Activated naive CD8-positive, alpha-beta T cell treated with anti-CD3 and anti-CD28 coated beads, Interleukin-2, amount 50 U/mL, for 16 hours (primary cell): ENCODE data around the gene DRAM1.
"Not testable (repeated sequence)": the region's sequence is repeated elsewhere in the genome, so short reads cannot be mapped to it uniquely, and the experiment has no call there.

Experiments used
- DNase-seq: peaks from one replicate; pipeline ENCODE4 v3.0.0-alpha.2; 2020; ENCODE audit warnings: low read depth, low spot score

DRAM1 gene

DNA sequence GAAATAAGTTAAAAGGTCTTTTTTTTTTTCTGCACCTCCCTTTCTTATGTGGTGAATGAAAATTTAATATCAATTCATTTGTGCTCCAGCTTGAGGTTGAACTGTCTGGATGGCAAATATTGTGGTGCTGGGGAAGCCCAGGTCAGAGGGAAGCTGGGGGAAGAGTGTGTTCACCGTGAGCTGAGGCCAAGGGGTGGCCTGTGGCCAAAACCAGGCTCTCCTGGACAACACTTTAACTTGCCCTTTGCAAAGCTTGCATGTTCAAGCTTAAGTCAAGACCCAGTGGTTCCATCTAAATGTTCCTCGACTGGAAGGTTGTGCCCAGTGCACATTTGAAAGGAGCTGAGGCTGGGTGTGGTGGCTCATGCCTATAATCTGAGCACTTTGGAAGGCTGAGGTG, 28.8 kb downstream of the DRAM1 start:
- DNase-seq: no peak

DNA sequence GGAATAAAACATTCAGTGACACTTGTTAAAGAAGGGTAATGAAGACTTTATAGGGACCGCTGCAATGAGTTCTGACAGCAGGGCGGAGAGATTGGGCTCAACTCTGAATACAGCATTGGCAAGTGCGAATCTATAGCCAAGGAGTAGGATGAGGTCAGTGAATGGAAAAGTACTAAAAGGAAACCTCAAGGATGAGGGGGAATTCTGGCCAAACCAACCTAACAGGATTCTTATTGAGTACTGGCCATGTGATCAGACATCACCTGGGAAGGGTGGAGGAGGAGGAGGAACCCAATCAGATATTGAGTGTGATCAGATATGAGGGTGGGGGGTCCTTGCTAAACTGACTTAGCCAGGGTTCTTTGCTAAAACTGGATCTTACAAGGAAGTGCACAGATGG, 31.0 kb downstream of the DRAM1 start:
- DNase-seq: no peak

DNA sequence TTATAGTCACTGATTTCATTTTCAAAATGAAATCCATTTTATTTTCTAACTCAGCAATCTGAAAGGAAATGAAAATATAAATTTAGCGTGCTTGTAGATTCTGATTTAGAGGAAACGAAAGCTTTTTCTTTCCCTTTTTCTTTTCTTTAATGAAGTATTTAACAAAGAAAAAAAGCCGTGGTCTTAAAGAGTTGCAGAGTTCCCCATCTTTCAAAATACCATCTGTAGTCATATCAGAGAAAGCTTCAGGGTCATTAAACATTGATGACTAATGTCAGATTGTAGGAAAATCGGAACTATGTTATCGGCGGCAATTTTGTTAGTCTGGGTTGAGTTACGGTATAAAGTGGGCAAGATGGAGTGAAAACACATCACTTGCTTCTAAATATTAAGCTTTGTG, 32.3 kb downstream of the DRAM1 start:
- DNase-seq: no peak

DNA sequence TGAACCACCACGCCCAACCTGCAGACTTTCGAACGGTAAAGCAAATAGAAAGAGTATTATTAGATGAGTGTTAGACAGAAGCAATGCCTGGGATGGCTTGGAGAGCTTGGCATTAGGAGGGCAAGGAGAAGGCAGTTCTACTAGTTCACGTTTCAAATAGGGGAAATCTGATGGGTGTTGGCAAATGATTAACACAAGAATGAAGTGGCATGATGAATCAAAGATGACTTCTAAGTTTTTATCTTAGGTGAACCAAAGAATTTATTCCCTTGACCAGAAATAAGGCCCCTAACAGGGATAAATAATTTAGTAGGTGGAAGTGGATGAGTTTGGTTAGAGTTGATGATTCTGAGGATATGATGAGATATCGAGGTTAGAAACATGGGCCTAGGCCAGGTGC, 38.5 kb downstream of the DRAM1 start:
- no peak for DNase-seq

DNA sequence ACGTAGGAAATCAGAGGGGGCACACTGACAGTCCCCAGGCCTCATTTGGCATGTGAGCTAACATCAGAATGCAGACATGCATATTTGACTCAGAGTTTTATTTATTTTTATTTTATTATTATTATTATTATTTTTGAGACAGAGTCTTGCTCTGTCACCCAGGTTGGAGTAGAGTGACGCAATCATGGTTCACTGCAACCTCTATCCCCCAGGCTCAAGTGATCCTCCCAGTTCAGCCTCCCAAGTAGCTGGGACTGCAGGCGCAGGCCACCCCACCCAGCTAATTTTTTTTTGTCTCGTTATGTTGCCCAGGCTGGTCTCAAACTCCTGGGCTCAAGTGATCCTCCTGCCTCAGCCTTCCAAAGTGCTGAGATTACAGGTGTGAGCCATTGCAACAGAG, 41.4 kb downstream of the DRAM1 start:
- not testable (repeated sequence) for DNase-seq

DNA sequence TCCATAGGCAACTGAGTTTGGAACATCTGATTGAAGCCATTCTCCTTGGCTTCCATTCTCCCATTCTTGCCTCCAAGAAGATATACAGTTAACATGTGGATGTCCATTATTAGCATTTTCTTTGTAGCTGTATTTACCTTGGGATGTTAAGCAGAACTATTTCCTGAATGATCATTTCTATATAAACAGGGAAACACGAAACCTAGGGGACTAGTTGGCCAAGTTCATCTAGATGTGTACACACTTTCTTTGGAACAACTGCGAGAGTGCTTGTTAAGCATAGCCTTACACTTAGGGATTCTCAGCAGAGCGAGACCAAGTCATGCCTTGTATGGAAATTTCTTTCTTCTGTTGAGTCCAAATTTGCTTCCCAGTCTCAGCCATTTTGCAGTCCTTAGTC, 42.1 kb downstream of the DRAM1 start:
- no peak for DNase-seq

DNA sequence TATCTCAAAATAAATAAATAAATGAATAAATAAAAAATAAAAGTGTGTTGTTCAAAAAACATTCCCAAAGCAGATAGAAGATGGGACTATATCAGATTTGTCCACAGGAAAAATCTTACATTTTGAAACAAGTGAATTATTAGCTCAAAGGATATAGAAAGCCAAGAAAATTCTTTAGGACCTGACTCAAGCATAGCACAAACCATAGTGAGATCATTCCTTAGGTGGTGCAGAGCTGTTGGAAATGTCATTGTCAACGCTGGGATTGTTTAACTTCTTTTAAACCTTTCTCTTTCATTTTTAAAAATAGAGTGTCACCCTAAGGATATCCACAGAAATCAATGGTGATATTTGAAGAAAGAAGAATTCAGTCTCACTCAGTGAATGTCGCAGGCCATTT, 43.5 kb downstream of the DRAM1 start:
- DNase-seq: no peak

DNA sequence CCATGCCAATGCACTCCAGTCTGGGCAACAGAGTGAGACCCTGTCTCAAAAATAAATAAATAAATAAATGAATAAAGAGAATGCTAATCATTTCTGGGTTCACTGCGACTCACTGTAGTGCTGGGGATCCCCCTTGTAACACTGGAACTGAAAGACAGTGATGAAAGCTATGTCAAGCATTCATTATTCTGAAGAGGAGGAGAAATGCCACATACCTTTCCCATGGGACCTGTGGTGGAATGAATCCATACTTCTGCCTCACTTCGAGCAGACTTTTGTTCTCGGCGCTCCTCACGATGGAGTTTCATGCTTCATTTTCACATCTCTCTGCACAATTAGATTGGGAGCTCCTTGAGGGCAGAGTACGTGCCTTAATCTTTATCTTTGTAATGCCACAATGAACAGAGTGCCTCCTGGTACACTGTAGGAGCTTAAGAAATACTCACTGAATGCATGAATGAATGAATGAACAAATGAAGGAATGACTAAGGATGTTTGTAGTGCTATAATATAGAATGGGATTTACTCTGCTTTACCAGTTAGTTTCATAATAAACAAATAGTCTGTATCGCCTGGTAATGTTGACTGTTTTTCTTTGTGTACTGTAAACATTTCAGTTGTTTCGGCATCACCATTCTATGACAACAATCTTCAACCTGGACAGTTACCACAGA, 45.8 kb downstream of the DRAM1 start:
- DNase-seq: no peak

DNA sequence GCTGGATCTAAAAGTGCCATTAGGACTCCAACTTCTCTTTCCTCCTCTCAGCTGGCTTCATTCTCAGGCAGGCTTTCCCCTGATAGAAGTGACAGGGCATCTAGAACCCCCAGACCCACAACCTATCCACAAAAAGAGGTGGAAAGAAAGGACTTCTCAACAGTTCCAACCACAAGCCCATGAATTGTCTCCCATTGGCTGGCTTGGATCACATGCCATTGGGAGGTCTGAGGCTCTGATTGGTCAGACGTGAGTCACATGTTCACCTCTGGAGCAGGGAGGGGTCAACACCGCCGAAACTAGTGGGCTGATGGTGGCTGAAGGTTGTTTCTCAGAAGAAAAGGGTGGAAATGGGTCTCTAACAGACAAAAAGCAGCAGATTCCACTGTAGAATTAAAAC, 47.2 kb downstream of the DRAM1 start:
- DNase-seq: no peak

DNA sequence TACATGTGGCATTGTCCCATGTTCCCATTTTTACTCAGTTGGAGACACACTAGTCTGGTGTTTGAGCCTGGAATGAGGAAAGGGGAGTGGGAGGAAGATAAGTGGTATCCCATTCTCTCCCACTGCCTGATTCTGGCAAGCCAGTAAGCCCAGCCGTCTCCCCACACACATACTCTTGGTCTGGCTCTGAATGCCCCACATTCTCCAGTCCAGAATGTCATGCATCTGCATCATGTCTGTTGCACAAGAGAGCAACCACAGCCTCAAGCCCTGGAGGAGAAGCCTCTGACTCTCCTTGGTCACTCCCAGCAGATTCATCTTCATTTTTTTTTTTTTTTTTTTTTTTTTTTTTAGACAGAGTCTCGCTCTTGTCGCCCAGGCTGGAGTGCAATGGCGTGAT, 48.0 kb downstream of the DRAM1 start:
- DNase-seq: no peak

DNA sequence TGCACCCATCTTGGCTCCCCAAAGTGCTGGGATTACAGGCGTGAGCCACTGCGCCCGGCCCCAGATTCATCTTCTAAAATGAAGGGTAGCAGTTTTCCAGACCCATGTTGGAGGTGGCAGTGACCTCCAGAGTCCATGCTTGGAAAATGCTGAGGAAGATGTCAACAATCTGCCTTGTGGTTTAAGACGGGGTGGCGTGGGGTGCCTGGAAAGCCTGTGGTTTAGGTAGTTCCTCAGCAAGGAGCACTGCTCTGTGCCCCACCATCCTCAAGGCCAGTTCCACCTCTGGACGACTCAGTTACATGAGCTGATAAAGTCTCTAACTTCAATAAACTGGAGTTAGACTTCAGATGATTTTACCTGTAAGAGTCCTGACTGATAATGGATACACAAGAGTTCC, 48.6 kb downstream of the DRAM1 start:
- no peak for DNase-seq

DNA sequence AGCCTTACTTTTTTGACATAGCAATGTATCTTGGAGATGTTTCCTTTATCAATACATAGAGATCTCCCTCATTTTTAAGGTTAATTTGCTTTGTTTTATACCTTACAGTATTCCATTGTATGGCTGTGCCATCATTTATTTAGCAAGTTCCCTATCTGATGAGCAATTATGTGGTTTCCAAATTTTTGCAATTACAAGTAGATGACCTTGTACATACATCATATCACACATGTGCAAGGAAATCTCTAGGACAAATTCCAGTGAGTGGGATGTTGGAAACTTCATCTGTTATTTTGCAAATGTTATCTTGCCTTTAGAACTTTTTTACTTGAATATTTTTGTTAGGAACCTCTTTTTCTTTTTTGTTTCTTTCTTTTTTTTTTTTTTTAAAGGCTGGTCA, 49.7 kb downstream of the DRAM1 start:
- no peak for DNase-seq

DNA sequence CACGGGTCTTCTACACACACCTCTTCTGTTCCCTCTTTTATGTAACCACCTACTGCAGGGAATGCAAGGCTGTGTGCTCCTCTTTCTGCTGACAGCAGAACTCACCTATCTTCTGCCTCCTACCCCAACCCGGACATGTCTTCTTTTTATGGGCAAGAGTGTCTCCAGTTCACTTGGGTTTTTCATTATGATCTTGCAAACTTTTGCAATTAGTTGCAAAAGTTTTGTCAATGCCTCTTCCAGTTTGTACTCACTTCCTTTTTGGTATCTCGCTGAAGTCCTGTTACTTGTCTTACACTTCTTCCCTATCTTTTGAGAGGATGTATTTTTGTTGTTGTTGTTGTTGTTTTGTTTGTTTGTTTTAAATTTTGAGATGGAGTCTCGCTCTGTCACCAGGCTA, 50.6 kb downstream of the DRAM1 start:
- DNase-seq: no peak

DNA sequence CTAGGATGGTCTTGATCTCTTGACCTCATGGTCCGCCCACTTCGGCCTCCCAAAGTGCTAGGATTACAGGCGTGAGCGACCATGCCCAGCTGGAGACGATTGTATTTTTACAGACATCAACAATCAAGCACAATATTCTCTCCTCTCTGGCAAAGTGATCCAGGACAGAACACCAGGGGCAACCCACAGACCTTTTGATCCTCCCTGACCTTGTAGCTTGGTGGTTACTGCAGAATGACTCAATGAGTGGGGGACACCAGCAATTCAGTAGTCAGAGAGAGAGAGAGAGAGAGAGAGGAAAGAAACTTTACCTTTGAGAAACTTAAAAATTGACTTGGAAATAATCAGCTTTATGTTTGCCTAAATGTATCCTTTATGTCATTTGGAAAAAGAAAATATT, 51.2 kb downstream of the DRAM1 start:
- no peak for DNase-seq

DNA sequence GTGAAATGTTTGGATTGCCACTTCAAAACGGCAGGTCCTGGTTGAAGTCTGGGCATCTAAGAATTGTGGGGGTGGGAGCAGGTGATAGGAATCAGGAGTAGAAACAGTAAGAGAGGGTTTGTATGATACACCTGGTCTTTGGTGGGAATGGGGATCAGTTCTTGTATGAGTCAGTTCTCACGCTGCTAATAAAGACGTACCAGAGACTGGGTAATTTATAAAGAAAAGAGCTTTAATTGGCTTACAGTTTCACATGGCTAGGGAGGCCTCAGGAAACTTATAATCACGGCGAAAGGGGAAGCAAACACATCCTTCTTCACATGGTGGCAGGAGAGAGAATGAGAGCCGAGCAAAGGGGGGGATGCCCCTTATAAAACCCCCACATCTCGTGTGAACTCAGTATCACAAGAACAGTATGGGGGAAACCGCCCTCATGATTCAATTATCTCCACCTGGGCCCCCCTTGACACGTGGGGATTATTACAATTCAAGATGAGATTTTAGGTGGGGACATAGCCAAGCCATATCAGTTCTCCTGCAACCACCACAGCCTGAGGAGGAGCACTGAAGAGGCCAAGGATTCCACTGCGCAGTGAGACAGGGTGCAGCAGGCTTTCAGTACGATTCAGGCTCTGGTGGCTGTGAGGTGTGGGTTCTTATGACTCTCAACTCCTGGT, 52.1 kb downstream of the DRAM1 start:
- no peak for DNase-seq

DNA sequence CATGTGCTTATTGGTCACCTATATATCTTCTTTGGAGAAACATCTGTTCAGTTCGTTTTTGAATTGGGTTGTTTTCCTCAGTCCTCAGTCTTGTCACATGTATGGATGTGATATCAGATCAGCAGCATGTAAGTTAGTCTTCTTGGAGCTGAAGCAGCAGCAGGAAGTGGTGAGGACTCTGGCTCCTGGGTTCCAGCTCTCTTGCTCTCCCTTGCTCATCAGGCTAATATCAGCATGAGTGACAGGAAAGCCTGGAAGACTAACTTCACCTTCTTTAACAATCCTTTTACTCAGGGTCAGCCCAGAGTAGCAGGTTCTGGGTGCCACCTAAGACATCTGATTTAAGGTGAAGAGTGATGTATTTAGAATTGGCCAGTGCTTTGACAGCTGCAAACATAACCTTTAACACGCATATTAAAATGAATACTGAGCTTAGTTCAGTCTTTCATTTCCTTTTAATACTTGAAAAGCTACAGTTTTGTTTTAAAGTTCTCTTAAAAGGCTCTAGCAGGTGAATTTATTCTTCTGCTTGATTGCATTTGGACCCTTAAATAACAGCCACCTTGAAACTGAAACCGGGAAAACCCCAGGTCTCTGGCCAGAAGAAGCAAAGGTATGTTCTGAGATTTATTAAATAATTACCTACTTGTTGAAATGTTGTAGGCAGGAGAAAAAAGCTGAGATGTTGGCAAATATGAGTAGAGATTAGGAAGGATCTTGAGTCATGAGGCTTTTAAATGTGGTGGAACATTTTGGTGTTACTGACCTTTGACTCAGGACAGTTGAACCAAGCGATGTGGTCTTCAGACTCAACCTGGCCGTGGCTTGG, 54.3 kb downstream of the DRAM1 start:
- DNase-seq: no peak

DNA sequence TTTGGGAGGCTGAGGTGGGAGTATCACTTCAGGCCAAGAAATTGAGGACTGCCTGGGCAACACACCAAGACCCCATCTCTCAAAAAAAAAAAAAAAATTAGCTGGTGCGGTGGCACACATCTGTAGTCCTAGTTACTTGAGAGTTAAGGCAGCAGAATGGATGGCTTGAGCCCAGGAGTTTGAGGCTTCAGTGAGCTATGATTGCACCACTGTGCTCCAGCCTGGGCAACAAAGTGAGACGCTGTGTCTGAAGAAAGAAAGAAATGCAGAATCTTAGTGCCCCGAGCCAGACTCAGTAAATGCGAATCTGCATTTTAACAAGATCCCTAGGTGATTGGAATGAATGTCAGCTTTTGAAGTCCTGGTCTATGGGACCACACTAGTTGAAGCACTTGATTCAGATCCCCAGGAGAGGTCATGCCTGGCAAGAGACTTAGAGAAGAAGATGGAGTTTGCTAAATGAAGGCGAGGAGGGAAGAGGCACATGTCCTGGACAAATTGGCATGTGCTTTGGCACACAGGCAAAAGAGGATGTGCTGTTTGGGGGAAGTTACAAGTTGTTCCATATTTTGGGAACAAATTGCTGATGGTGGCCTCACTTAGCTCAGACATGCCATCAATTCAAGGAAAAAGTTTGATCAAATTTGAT, 56.6 kb downstream of the DRAM1 start:
- DNase-seq: no peak

DNA sequence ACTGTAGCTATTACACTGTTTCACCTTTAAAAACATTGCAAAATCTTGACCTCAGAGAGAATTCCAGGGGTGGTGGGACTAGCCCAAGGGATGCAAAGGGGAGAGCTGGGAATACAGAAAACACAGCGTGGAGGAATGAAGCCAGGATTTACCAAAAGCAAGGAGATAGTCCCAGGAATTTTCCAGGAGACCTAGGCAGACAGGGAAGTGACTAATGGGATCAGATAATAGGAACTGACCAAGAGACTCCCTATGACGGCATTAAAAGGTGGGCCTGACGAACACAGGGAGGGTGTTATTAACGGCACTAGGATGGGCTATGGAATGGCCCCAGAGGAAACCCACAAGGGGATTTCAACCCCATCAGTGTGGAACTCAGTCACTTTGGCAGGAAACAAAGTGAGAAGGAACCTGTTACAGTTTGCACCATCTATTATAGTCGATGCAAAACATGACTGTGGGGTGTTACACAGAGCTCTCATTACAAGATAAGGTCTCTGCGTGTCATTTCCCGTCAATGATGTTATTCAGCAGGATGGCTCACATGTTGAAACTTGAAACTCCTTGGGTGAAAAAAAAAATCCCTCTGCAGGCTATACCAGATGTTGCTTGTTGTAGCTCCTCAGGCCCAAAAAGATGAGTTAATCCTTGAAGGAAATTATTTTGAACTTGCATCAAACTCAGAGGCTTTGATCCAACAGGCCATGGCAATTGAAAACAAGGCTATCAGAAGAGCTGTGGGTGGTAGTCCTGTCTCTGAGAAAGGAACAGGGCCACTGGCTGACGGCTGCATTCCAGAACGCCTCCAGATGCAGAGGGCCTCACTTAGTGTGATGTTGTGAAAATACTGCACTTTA, 58.7 kb downstream of the DRAM1 start:
- no peak for DNase-seq

DNA sequence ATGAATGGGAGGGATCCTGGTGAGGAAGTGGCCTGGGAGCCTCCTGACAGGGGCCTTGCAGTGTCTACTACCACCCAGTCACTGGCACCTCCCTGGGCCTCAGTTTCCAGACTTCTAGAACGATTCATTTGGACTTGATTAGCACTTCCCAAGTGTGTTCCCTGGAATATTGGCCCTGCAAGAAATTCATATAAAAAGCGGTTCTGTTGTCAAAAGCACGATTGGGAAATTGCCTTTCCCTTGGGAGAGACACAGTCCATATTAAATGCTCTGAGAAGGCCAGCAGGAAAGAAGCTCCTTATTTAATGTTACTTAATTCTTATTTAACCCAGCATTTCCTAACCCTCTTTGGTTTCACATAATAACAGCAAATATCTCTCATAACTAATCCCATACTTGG, 61.9 kb downstream of the DRAM1 start:
- DNase-seq: no peak

DNA sequence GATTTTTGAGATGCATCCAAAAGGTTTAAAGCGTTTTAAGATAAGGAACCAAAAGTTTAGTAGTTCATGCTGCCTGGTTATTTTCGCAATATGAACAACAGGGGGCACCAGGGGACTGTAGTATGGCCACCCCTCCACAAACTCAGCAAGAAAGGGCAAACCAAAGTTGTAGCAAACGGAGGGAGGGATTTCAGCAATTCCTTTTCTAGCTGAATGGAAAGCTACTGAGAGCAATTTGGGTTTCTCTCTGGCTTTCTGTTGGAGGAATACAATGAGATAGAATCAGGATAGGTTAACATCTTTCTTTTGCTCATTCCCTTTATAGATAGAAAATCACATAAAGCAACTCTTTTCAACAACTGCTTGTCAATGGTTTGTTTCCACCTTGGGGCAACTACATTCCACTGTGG, 62.5 kb downstream of the DRAM1 start:
- no peak for DNase-seq

DNA sequence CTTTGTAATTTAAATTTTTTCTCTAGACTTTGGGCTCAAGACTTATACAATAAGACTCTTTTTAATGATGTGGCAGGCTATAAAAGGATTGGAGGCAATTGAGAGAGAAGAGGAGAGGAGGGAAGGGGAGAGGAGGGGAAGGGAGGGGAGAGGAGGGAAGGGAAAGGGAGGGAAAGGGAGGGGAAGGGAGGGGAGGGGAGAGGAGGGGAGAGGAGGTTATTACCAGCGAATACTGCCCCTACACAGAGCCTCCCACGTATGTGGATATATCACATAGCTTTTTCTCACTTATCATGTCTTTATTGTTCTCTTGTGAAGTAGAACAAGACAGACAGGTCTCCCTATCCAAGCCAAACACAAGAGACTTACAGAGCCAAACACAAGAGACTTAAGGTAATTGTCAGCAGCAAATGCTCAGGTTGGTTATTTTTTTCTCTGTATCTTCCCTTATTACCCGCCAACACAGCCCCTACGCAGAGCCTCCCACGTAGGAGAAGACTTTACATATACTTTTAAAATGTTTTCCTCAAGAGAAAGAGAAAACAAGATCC, 63.1 kb downstream of the DRAM1 start:
- DNase-seq: no peak
